DND-41 (cell line): ENCODE measurements around the gene ESPL1.
A peak's percentile ranks its signal among the peaks of the same experiment; 100 is the strongest.

Experiments
- ATAC-seq: fragments of 200-7000 bp; cut with Tn5 transposase; 3 replicates; pipeline ENCODE4 v1.9.1; 2021; ENCODE audit warnings: low read depth; ENCODE audit not compliant: insufficient read depth
- DNase-seq: peaks from one replicate; pipeline ENCODE4 v3.0.0-alpha.2; 2020
- H2AFZ ChIP-seq: 2 replicates; pipeline ENCODE4 v1.6.0; 2012; ENCODE audit warnings: low read depth, low read length
- H3K27ac ChIP-seq: 2 replicates; pipeline ENCODE4 v1.5.1; 2012; ENCODE audit warnings: low read length, inconsistent platforms
- H3K27me3 ChIP-seq: fragments of 200-600 bp; sonication (generic); 2 replicates; pipeline ENCODE4 v1.6.0; 2012; ENCODE audit warnings: low read length, mild to moderate bottlenecking, inconsistent platforms; ENCODE audit not compliant: insufficient read depth, poor library complexity
- H3K36me3 ChIP-seq: 2 replicates; pipeline ENCODE4 v1.5.1; 2012; ENCODE audit warnings: low read length, inconsistent platforms; ENCODE audit not compliant: insufficient read depth
- H3K4me1 ChIP-seq: 2 replicates; pipeline ENCODE4 v1.5.1; 2012; ENCODE audit warnings: mild to moderate bottlenecking, low read length; ENCODE audit not compliant: insufficient read depth
- H3K4me2 ChIP-seq: 2 replicates; pipeline ENCODE4 v1.6.0; 2012; ENCODE audit warnings: mild to moderate bottlenecking, moderate library complexity, low read length, inconsistent platforms; ENCODE audit not compliant: insufficient read depth
- H3K4me3 ChIP-seq, 2 experiments: fragments of 200-600 bp in 1 of 2; shearing (Covaris generic) in 1 of 2; 2 replicates each; pipeline ENCODE4 v1.5.1; 2012 to 2016; ENCODE audit warnings: inconsistent platforms in 2 of 2, low read length in 2 of 2, mild to moderate bottlenecking in 2 of 2, low read depth in 1 of 2, moderate library complexity in 1 of 2
- H3K79me2 ChIP-seq: 2 replicates; pipeline ENCODE4 v1.6.0; 2012; ENCODE audit warnings: low read length, inconsistent platforms; ENCODE audit not compliant: insufficient read depth
- H3K9ac ChIP-seq: 2 replicates; pipeline ENCODE4 v1.6.0; 2012; ENCODE audit warnings: low read depth, mild to moderate bottlenecking, inconsistent platforms, low read length, moderate library complexity
- H3K9me3 ChIP-seq: 2 replicates; pipeline ENCODE4 v1.5.1; 2012; ENCODE audit warnings: low read length, moderate library complexity, mild to moderate bottlenecking, inconsistent platforms; ENCODE audit not compliant: insufficient read depth, severe bottlenecking
- H4K20me1 ChIP-seq: 2 replicates; pipeline ENCODE4 v1.6.0; 2012; ENCODE audit warnings: low read length; ENCODE audit not compliant: insufficient read depth
- CTCF ChIP-seq: IDR thresholded peaks from 2 replicates; pipeline ENCODE4 v1.5.1; 2012; ENCODE audit warnings: borderline replicate concordance, low read length, moderate library complexity, mild to moderate bottlenecking; ENCODE audit not compliant: poor library complexity, severe bottlenecking; ENCODE audit errors: extremely low read depth
- EZH2 ChIP-seq: IDR thresholded peaks from 3 replicates; pipeline ENCODE4 v1.6.1; 2012; ENCODE audit warnings: borderline replicate concordance, low read depth, mild to moderate bottlenecking, moderate library complexity, low read length, inconsistent platforms; ENCODE audit not compliant: severe bottlenecking

ESPL1 gene

GRCh38 chr12:53230108-53230845, 37.8 kb upstream of the ESPL1 start:
- DNase-seq (no peak), ATAC-seq (no peak)
- Histone ChIP-seq H3K9ac (no peak overlapping the region), H3K9me3 (no peaks in the 10 kb centered on the region), H3K4me1 (peaks cover 26% of the 10 kb centered on the region), H3K4me2 (no peak overlapping the region), H3K36me3 (no peaks in the 10 kb centered on the region), H3K27me3 (no peaks in the 10 kb centered on the region), H4K20me1 (no peaks in the 10 kb centered on the region), H3K4me3 (no peak overlapping the region), H3K79me2 (no peaks in the 10 kb centered on the region), H3K27ac (no peak overlapping the region), H2AFZ (no peak overlapping the region)
- TF ChIP-seq CTCF (no peak), EZH2 (no peak)

- Histone ChIP-seq H3K4me3 (peak overlapping the region in 1 of 2 experiments; percentile 51; a peak in 3 of 4 replicates), H3K4me2 (peak overlapping the region; percentile 91), H4K20me1 (no peaks in the 10 kb centered on the region), H3K9me3 (no peaks in the 10 kb centered on the region), H3K4me1 (peaks cover 26% of the 10 kb centered on the region), H3K27me3 (no peaks in the 10 kb centered on the region), H3K27ac (no peak overlapping the region), H2AFZ (peak overlapping the region; percentile 61), H3K79me2 (no peaks in the 10 kb centered on the region), H3K36me3 (no peaks in the 10 kb centered on the region), H3K9ac (peak overlapping the region; percentile 45)
- ATAC-seq (no peak), DNase-seq (no peak)
- TF ChIP-seq CTCF, result no peak
- TF ChIP-seq EZH2, result no peak
Measured at GRCh38 chr12:53231671-53231920, 36.5 kb upstream of the ESPL1 start.

GRCh38 chr12:53231921-53232645, 36.0 kb upstream of the ESPL1 start, which contains the start of gene RARG:
RARG (minus strand) TSS chr12:53232209; CDS start chr12:53227545, 4,664 bp downstream.
- H3K4me1 ChIP-seq, result peaks cover 26% of the 10 kb centered on the region
- DNase-seq, result peak; percentile 77
- peak within 1 kb of the TSS; percentile 62 for H2AFZ ChIP-seq
- H3K79me2 ChIP-seq, result no peaks in the 10 kb centered on the region
- H3K27me3 ChIP-seq, result no peaks in the 10 kb centered on the region
- no peaks in the 10 kb centered on the region for H4K20me1 ChIP-seq
- peak; percentile 82 for ATAC-seq
- no peaks in the 10 kb centered on the region for H3K9me3 ChIP-seq
- peak; percentile 6 for TF ChIP-seq CTCF
- no peak for TF ChIP-seq EZH2
- H3K36me3 ChIP-seq, result no peaks in the 10 kb centered on the region
- peak within 1 kb of the TSS; percentile 91 for H3K4me2 ChIP-seq
- H3K9ac ChIP-seq, result peak within 1 kb of the TSS; percentile 45
- H3K27ac ChIP-seq, result no peak within 1 kb of the TSS
- peak within 1 kb of the TSS; percentile 6 to 58; a peak in 3 of 4 replicates for H3K4me3 ChIP-seq
